ENCODE results near the gene ADCY9.

- TF ChIP-seq CTCF (IDR thresholded peaks at IDR 0.05; ENCODE audit: low read depth, low read length, poor library complexity, severe bottlenecking) (no peak), EZH2phosphoT487 (IDR thresholded peaks at IDR 0.05; ENCODE audit: borderline replicate concordance, low read length) (no peak)
Measured at GRCh38 chr16:4140652-4141051, 24.4 kb upstream of the ADCY9 start.

All from DOHH2 (cell line).